ENCODE measurements around the gene CUTA.

CUTA gene

DNA sequence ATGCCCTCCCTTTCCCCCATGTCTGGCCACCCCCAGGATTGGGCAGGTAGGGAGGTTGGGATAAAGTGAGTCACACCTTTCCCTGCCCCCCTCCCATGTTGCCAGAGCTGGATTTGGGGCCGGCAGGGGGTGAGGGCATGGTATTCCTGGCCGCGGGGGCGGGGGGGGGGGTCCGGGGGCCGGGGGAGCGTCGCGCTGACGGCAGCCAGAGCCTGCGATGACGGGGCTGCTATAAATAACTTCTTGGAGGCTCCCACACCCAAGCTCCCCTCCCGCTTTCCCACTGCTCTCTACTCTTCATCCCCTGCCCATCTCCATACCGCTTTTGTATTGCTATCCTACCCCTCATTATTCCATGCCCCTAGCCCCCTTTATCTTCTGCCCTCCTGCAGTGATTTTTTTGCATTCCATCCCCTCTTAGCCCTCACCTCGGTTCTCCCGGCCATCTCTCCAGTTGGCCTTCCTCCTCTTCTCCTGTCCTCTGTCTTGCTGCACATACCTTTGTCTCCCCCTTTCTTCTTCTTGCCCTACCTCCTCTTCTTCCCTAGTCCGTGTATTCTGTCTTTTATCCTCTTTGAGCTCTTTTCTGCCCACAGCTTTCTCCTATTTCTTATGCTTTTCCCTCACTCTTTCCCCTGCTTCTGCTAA lies 15.8 kb upstream of the CUTA start:
- Histone ChIP-seq H3K27ac (ENCODE audit: low read length) (no peak overlapping the region), H3K4me1 (ENCODE audit: insufficient read depth, low read length) (peaks cover 29% of the 10 kb centered on the region), H3K4me3 (ENCODE audit: low read depth in 1 of 2, low read length in 2 of 2) (no peak overlapping the region), H3K9ac (ENCODE audit: low read depth, low read length) (no peak overlapping the region), H3K27me3 (ENCODE audit: insufficient read depth, low read length, poor library complexity) (no peaks in the 10 kb centered on the region), H3K36me3 (ENCODE audit: insufficient read depth, low read length) (peaks cover 45% of the 10 kb centered on the region), H3K79me2 (ENCODE audit: insufficient read depth, low read length) (peaks cover 20% of the 10 kb centered on the region; the same call in 1 of the 2 replicates), H3K4me2 (ENCODE audit: insufficient read depth, low read length) (no peak overlapping the region), H2AFZ (ENCODE audit: low read depth, low read length) (no peak overlapping the region), H4K20me1 (ENCODE audit: insufficient read depth, low read length) (peaks cover 15% of the 10 kb centered on the region), H3K9me3 (ENCODE audit: insufficient read depth, low read length, severe bottlenecking) (no peaks in the 10 kb centered on the region)
- TF ChIP-seq, protein P1, sequence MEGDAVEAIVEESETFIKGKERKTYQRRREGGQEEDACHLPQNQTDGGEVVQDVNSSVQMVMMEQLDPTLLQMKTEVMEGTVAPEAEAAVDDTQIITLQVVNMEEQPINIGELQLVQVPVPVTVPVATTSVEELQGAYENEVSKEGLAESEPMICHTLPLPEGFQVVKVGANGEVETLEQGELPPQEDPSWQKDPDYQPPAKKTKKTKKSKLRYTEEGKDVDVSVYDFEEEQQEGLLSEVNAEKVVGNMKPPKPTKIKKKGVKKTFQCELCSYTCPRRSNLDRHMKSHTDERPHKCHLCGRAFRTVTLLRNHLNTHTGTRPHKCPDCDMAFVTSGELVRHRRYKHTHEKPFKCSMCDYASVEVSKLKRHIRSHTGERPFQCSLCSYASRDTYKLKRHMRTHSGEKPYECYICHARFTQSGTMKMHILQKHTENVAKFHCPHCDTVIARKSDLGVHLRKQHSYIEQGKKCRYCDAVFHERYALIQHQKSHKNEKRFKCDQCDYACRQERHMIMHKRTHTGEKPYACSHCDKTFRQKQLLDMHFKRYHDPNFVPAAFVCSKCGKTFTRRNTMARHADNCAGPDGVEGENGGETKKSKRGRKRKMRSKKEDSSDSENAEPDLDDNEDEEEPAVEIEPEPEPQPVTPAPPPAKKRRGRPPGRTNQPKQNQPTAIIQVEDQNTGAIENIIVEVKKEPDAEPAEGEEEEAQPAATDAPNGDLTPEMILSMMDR (IDR thresholded peaks at IDR 0.05; ENCODE audit: borderline replicate concordance, extremely low read depth, low read length, poor library complexity, severe bottlenecking), result no peak
- no peak for TF ChIP-seq EZH2 (IDR thresholded peaks at IDR 0.05; ENCODE audit: borderline replicate concordance, low read depth, low read length, severe bottlenecking)
- DNase-seq, result no peak
- no peak for ATAC-seq (ENCODE audit: insufficient read depth, low read depth)

DNA sequence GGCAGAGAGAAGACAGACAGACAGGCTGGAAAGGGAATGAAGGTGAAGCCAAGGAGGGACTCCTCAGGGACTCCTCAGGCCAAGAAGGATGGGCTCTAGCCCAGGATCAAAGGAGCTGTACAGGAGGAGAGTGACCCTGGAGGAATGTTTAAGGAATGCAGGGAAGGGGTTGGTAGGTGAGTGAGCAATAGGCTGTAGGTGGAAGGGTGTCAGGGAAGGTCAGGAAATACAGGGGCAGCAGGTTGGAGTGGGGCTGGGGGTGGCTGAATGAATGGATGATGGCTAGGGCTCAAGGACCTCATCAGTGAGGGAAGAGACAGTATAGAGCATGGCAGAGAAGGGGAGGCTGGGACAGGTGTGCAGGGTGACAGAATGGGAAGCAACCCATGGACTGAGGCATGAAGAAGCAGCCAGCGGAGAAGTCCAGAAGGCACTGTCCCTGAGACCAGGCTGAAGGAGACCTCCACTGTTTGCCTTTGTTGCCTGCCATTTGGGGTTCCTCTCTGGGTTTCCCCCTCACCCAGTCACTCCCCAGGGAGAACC lies 15.2 kb upstream of the CUTA start:
- no peak overlapping the region for H3K4me2 ChIP-seq (ENCODE audit: insufficient read depth, low read length)
- H3K36me3 ChIP-seq (ENCODE audit: insufficient read depth, low read length), result peaks cover 39% of the 10 kb centered on the region
- no peaks in the 10 kb centered on the region for H3K27me3 ChIP-seq (ENCODE audit: insufficient read depth, low read length, poor library complexity)
- H2AFZ ChIP-seq (ENCODE audit: low read depth, low read length), result no peak overlapping the region
- TF ChIP-seq, protein P1 (IDR thresholded peaks at IDR 0.05; ENCODE audit: borderline replicate concordance, extremely low read depth, low read length, poor library complexity, severe bottlenecking), result no peak
- no peak for TF ChIP-seq EZH2 (IDR thresholded peaks at IDR 0.05; ENCODE audit: borderline replicate concordance, low read depth, low read length, severe bottlenecking)
- no peak for DNase-seq
- peaks cover 18% of the 10 kb centered on the region for H4K20me1 ChIP-seq (ENCODE audit: insufficient read depth, low read length)
- no peaks in the 10 kb centered on the region for H3K9me3 ChIP-seq (ENCODE audit: insufficient read depth, low read length, severe bottlenecking)
- ATAC-seq (ENCODE audit: insufficient read depth, low read depth), result no peak
- H3K4me1 ChIP-seq (ENCODE audit: insufficient read depth, low read length), result peaks cover 35% of the 10 kb centered on the region
- H3K27ac ChIP-seq (ENCODE audit: low read length), result no peak overlapping the region
- no peak overlapping the region for H3K9ac ChIP-seq (ENCODE audit: low read depth, low read length)
- no peak overlapping the region for H3K4me3 ChIP-seq (ENCODE audit: low read depth in 1 of 2, low read length in 2 of 2)
- H3K79me2 ChIP-seq (ENCODE audit: insufficient read depth, low read length), result peaks cover 26% of the 10 kb centered on the region

DNA sequence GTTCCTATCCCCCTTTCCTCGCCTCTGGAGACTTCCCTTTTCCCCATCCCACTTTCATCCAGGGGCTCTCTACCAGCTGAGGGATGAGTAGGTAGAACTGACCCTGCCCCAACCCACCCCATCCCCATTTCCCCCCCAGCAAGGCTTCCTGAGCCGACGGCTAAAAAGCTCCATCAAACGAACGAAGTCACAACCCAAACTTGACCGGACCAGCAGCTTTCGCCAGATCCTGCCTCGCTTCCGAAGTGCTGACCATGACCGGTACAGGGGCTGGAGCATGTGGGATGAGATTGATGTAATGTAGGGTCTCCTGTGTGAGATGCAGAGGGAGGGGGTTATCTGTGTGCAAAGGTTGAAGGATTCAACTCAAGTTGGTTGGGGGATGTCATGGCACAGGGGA lies 14.6 kb upstream of the CUTA start:
- Histone ChIP-seq H3K4me2 (ENCODE audit: insufficient read depth, low read length) (peak overlapping the region; percentile 52; the same call in 1 of the 2 replicates), H3K27me3 (ENCODE audit: insufficient read depth, low read length, poor library complexity) (no peaks in the 10 kb centered on the region), H3K9me3 (ENCODE audit: insufficient read depth, low read length, severe bottlenecking) (no peaks in the 10 kb centered on the region), H3K4me1 (ENCODE audit: insufficient read depth, low read length) (peaks cover 37% of the 10 kb centered on the region), H4K20me1 (ENCODE audit: insufficient read depth, low read length) (peaks cover 18% of the 10 kb centered on the region), H3K27ac (ENCODE audit: low read length) (peak overlapping the region; percentile 52; the same call in 1 of the 2 replicates), H3K79me2 (ENCODE audit: insufficient read depth, low read length) (peaks cover 26% of the 10 kb centered on the region), H3K36me3 (ENCODE audit: insufficient read depth, low read length) (peaks cover 34% of the 10 kb centered on the region), H3K4me3 (ENCODE audit: low read depth in 1 of 2, low read length in 2 of 2) (no peak overlapping the region), H2AFZ (ENCODE audit: low read depth, low read length) (no peak overlapping the region), H3K9ac (ENCODE audit: low read depth, low read length) (0 out of 2 replicates have a peak overlapping the region, but pooled peaks have one; percentile 14)
- DNase-seq, result no peak
- TF ChIP-seq, protein P1 (IDR thresholded peaks at IDR 0.05; ENCODE audit: borderline replicate concordance, extremely low read depth, low read length, poor library complexity, severe bottlenecking), result no peak
- no peak for TF ChIP-seq EZH2 (IDR thresholded peaks at IDR 0.05; ENCODE audit: borderline replicate concordance, low read depth, low read length, severe bottlenecking)
- ATAC-seq (ENCODE audit: insufficient read depth, low read depth), result no peak

Data from DND-41 (cell line).